ENCODE data around the gene GAR1.
"Not testable (repeated sequence)": the region's sequence is repeated elsewhere in the genome, so short reads cannot be mapped to it uniquely, and the experiment has no call there.

GAR1 gene

GRCh38 chr4:109847896-109848442 is 32.4 kb downstream of the GAR1 start, which contains the start of gene LRIT3:
Gene LRIT3, plus strand, starts transcription at chr4:109848107. Its CDS starts 95 bp downstream, at chr4:109848202.
- no peak for TF ChIP-seq CTCF (IDR thresholded peaks at IDR 0.05; ENCODE audit: insufficient read depth, low read length, poor library complexity, severe bottlenecking)
- no peak for DNase-seq (ENCODE audit: extremely low read depth, insufficient read length)
- no peaks in the 10 kb centered on the region for H3K36me3 ChIP-seq (ENCODE audit: control insufficient read depth, insufficient read depth, low read length)
- no peak within 1 kb of the TSS for H3K4me3 ChIP-seq (replicated peaks; ENCODE audit: low read depth, low read length)
- no peaks in the 10 kb centered on the region for H3K27me3 ChIP-seq (replicated peaks; ENCODE audit: control insufficient read depth, insufficient read depth, low read length)

DNA sequence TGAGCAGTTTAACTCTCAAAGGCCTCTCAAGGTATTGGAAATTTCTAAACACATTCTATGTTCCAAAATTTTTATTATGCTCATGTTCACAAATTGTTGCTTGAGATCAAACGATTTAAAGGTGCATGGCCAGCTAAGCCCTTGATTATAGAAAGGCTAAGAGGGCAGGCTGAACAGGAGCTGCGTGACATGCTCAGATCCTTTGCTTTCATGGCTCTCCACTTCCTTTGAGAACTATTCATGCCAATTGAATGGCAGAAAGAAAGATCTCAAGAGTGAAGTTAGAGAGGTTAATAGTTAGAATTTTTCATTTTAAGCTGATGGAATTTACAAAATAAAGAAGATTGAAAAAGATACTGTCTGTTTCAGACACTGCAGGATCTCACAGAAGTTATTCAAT is 32.9 kb downstream of the GAR1 start:
- no peak for DNase-seq (ENCODE audit: extremely low read depth, insufficient read length)
- Histone ChIP-seq H3K36me3 (ENCODE audit: control insufficient read depth, insufficient read depth, low read length) (no peaks in the 10 kb centered on the region), H3K27me3 (replicated peaks; ENCODE audit: control insufficient read depth, insufficient read depth, low read length) (no peaks in the 10 kb centered on the region), H3K4me3 (replicated peaks; ENCODE audit: low read depth, low read length) (no peak overlapping the region)
- TF ChIP-seq CTCF (IDR thresholded peaks at IDR 0.05; ENCODE audit: insufficient read depth, low read length, poor library complexity, severe bottlenecking): no peak

- no peak for TF ChIP-seq CTCF (IDR thresholded peaks at IDR 0.05; ENCODE audit: insufficient read depth, low read length, poor library complexity, severe bottlenecking)
- H3K27me3 ChIP-seq (replicated peaks; ENCODE audit: control insufficient read depth, insufficient read depth, low read length): no peaks in the 10 kb centered on the region
- H3K4me3 ChIP-seq (replicated peaks; ENCODE audit: low read depth, low read length): no peak overlapping the region
- H3K36me3 ChIP-seq (ENCODE audit: control insufficient read depth, insufficient read depth, low read length): no peaks in the 10 kb centered on the region
- no peak for DNase-seq (ENCODE audit: extremely low read depth, insufficient read length)
These were observed 35.0 kb downstream of the GAR1 start for GRCh38 chr4:109850601-109851000.

GRCh38 chr4:109859426-109860300 is 44.1 kb downstream of the GAR1 start:
- not testable (repeated sequence) for H3K27me3 ChIP-seq (replicated peaks; ENCODE audit: control insufficient read depth, insufficient read depth, low read length); H3K36me3 ChIP-seq (ENCODE audit: control insufficient read depth, insufficient read depth, low read length); DNase-seq (ENCODE audit: extremely low read depth, insufficient read length); H3K4me3 ChIP-seq (replicated peaks; ENCODE audit: low read depth, low read length)

- Histone ChIP-seq H3K4me3 (replicated peaks; ENCODE audit: low read depth, low read length) (no peak overlapping the region), H3K27me3 (replicated peaks; ENCODE audit: control insufficient read depth, insufficient read depth, low read length) (no peaks in the 10 kb centered on the region), H3K36me3 (ENCODE audit: control insufficient read depth, insufficient read depth, low read length) (no peaks in the 10 kb centered on the region)
- no peak for DNase-seq (ENCODE audit: extremely low read depth, insufficient read length)
- TF ChIP-seq CTCF (IDR thresholded peaks at IDR 0.05; ENCODE audit: insufficient read depth, low read length, poor library complexity, severe bottlenecking): no peak
These were observed 45.7 kb downstream of the GAR1 start for GRCh38 chr4:109861271-109861670.

GRCh38 chr4:109861916-109862511 is 46.5 kb downstream of the GAR1 start:
- Histone ChIP-seq H3K36me3 (ENCODE audit: control insufficient read depth, insufficient read depth, low read length) (no peaks in the 10 kb centered on the region), H3K4me3 (replicated peaks; ENCODE audit: low read depth, low read length) (no peak overlapping the region), H3K27me3 (replicated peaks; ENCODE audit: control insufficient read depth, insufficient read depth, low read length) (no peaks in the 10 kb centered on the region)
- no peak for DNase-seq (ENCODE audit: extremely low read depth, insufficient read length)
- no peak for TF ChIP-seq CTCF (IDR thresholded peaks at IDR 0.05; ENCODE audit: insufficient read depth, low read length, poor library complexity, severe bottlenecking)
